SU-DHL-6 (cell line): ENCODE results near the gene GDF7.

Experiments used
- EZH2phosphoT487 ChIP-seq: fragments of 200-600 bp; sonication (generic), shearing (Covaris generic); conservative IDR thresholded peaks from 2 replicates; pipeline ENCODE4 v1.6.1; 2018; ENCODE audit warnings: mild to moderate bottlenecking, antibody characterized with exemption, low read length, moderate library complexity, mixed read lengths
- TF ChIP-seq, protein P1 (sequence below): fragments of 200-600 bp; sonication (generic); IDR thresholded peaks from one replicate; pipeline ENCODE4 v1.5.1; 2017; ENCODE audit warnings: antibody characterized with exemption, mild to moderate bottlenecking, low read length, moderate library complexity; ENCODE audit not compliant: insufficient read depth, poor library complexity, severe bottlenecking

DNA sequence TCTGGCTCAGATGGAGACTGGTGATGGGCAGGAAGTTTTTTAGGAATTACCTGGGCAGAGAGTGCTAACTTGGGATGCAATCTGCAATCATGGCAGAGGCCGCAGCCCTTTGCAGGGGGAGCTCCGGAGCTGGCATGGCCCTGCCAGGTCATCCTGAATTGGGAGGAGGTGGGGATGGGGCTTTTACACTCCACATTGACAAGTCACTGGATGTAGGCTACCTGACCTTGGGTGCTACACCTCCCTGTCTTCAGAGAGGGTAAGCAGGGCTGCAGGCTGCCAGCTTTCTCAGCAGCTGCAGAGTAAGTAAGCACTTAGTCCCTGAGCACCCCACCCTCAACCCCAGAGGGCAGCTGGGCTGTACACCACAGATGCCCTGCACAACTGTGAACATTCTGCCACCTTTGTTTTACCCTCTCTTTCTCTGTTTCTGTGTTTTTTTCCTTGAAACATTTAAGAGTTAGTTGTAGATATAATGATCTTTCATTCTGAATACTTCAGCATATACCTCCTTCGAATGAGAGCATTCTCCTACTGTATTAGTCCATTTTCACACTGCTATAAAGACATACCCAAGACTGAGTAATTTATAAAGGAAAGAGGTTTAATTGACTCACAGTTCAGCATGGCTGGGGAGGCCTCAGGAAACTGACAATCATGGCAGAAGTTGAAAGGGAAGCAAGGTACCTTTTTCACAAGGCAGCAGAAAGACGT is 9.3 kb upstream of the GDF7 start:
- TF ChIP-seq, protein P1, sequence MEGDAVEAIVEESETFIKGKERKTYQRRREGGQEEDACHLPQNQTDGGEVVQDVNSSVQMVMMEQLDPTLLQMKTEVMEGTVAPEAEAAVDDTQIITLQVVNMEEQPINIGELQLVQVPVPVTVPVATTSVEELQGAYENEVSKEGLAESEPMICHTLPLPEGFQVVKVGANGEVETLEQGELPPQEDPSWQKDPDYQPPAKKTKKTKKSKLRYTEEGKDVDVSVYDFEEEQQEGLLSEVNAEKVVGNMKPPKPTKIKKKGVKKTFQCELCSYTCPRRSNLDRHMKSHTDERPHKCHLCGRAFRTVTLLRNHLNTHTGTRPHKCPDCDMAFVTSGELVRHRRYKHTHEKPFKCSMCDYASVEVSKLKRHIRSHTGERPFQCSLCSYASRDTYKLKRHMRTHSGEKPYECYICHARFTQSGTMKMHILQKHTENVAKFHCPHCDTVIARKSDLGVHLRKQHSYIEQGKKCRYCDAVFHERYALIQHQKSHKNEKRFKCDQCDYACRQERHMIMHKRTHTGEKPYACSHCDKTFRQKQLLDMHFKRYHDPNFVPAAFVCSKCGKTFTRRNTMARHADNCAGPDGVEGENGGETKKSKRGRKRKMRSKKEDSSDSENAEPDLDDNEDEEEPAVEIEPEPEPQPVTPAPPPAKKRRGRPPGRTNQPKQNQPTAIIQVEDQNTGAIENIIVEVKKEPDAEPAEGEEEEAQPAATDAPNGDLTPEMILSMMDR: no peak
- TF ChIP-seq EZH2phosphoT487: no peak
